ENCODE data around the gene CDKAL1.

DNA sequence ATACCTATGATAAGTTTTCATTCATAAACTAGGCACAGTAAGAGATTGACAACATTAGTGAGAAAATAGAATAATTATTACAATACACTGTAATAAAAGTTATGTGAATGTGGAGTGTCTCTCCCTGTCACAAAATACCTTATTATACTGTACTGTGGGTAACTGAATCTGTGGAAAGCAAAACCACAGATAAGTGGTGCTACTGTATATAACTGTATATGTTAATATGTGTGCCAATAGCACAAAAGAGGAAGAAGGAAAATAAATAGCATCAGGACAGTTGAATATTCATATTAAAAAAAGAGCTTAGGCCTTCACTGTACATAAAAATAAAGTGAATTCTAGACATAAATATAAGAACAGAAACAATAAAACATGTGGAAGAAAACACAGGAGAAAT, 243.5 kb downstream of the CDKAL1 start:
- TF ChIP-seq SUZ12 (IDR thresholded peaks at IDR 0.05) = no peak
- TF ChIP-seq ELF4 (IDR thresholded peaks at IDR 0.05) = no peak
